SU-DHL-6 (cell line): ENCODE measurements around the gene CRADD.

ENCODE experiments used
- H2AFZ ChIP-seq: fragments of 200-600 bp; sonication (generic); 2 replicates; pipeline ENCODE4 v1.6.1; 2014; ENCODE audit warnings: low read depth, mild to moderate bottlenecking, moderate library complexity, mixed read lengths, antibody characterized with exemption, low read length; ENCODE audit not compliant: severe bottlenecking
- H3F3A ChIP-seq: fragments of 200-600 bp; shearing (Covaris generic); 2 replicates; pipeline ENCODE4 v1.6.0; 2016; ENCODE audit warnings: antibody characterized with exemption, mild to moderate bottlenecking; ENCODE audit not compliant: insufficient read depth
- H3K27ac ChIP-seq: fragments of 200-600 bp; sonication (generic); 2 replicates; pipeline ENCODE4 v1.5.1; 2016; ENCODE audit warnings: low read depth, mild to moderate bottlenecking, low read length, moderate library complexity, mixed read lengths
- H3K27me3 ChIP-seq: fragments of 200-600 bp; sonication (generic), shearing (Covaris generic); 2 replicates; pipeline ENCODE4 v1.6.0; 2014; ENCODE audit warnings: mild to moderate bottlenecking, low read length
- H3K36me3 ChIP-seq: fragments of 200-600 bp; sonication (generic); 2 replicates; pipeline ENCODE4 v1.6.1; 2014; ENCODE audit warnings: mild to moderate bottlenecking, low read length, mixed read lengths
- H3K4me2 ChIP-seq: fragments of 300-600, 200-600 bp; shearing (Covaris generic), sonication (generic); 2 replicates; pipeline ENCODE4 v1.6.0; 2014; ENCODE audit warnings: low read length, low read depth, mild to moderate bottlenecking; ENCODE audit not compliant: poor library complexity, severe bottlenecking
- H3K4me3 ChIP-seq: fragments of 200-600 bp; sonication (generic); 2 replicates; pipeline ENCODE4 v1.5.1; 2014; ENCODE audit warnings: antibody characterized with exemption, low read length, mild to moderate bottlenecking, mixed read lengths; ENCODE audit not compliant: insufficient read depth, poor library complexity, severe bottlenecking
- H3K79me2 ChIP-seq: fragments of 200-600 bp; sonication (generic); 2 replicates; pipeline ENCODE4 v1.6.1; 2014; ENCODE audit warnings: mild to moderate bottlenecking, low read length, moderate library complexity; ENCODE audit not compliant: insufficient read depth
- H3K9ac ChIP-seq: fragments of 200-600 bp; sonication (generic); 2 replicates; pipeline ENCODE4 v1.7.0; 2014; ENCODE audit warnings: mild to moderate bottlenecking, low read length
- H3K9me2 ChIP-seq: fragments of 200-600 bp; sonication (generic); replicated peaks from 2 replicates; pipeline ENCODE4 v1.6.1; 2014; ENCODE audit warnings: low read length; ENCODE audit not compliant: insufficient read depth
- H3K9me3 ChIP-seq: fragments of 200-600 bp; sonication (generic); 2 replicates; pipeline ENCODE4 v1.6.1; 2014; ENCODE audit warnings: low read length, mixed read lengths; ENCODE audit not compliant: insufficient read depth
- H4K20me1 ChIP-seq: fragments of 200-600 bp; sonication (generic); 2 replicates; pipeline ENCODE4 v1.6.1; 2014; ENCODE audit warnings: low read depth, mild to moderate bottlenecking, antibody characterized with exemption, low read length, moderate library complexity, mixed read lengths
- EZH2phosphoT487 ChIP-seq: fragments of 200-600 bp; sonication (generic), shearing (Covaris generic); conservative IDR thresholded peaks from 2 replicates; pipeline ENCODE4 v1.6.1; 2018; ENCODE audit warnings: mild to moderate bottlenecking, antibody characterized with exemption, low read length, moderate library complexity, mixed read lengths
- TF ChIP-seq, protein P1 (sequence below): fragments of 200-600 bp; sonication (generic); IDR thresholded peaks from one replicate; pipeline ENCODE4 v1.5.1; 2017; ENCODE audit warnings: antibody characterized with exemption, mild to moderate bottlenecking, low read length, moderate library complexity; ENCODE audit not compliant: insufficient read depth, poor library complexity, severe bottlenecking

Gene CRADD

DNA sequence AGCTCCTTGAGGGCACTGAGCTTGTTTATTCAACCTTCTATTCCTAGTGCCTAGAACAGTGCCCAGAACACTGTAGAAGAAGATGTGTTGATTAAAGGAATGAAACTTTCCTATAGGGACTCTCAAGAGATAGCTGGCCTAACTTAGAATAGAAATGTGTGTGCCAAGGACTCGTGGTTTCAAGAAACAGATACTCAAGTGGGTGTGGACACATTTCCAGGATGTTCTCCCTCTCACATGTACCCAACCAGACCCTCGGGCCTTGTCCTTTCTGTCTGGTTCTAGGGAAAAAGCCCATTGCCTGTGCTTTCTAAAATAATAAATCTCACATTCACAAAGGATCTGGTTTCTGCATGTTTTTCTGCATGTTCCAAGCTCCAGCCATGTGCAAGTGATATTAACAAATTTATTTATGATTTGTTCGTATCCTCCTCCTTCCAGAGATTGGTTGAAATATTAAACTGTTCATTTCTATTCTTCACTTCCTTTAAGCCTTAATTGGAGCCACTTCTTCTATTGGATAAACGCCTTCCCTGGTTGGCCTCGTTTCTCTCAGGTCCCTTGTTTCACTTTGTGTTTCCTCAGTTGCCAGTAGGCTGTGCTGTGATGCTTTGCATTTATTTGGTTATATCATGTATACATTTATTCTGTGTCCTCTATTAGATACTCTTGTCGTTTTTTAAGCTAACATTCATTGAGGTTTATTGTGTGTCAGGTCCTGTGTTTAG is 89.8 kb downstream of the CRADD start:
- H3K4me2 ChIP-seq = no peak overlapping the region
- no peak for TF ChIP-seq EZH2phosphoT487
- TF ChIP-seq, protein P1, sequence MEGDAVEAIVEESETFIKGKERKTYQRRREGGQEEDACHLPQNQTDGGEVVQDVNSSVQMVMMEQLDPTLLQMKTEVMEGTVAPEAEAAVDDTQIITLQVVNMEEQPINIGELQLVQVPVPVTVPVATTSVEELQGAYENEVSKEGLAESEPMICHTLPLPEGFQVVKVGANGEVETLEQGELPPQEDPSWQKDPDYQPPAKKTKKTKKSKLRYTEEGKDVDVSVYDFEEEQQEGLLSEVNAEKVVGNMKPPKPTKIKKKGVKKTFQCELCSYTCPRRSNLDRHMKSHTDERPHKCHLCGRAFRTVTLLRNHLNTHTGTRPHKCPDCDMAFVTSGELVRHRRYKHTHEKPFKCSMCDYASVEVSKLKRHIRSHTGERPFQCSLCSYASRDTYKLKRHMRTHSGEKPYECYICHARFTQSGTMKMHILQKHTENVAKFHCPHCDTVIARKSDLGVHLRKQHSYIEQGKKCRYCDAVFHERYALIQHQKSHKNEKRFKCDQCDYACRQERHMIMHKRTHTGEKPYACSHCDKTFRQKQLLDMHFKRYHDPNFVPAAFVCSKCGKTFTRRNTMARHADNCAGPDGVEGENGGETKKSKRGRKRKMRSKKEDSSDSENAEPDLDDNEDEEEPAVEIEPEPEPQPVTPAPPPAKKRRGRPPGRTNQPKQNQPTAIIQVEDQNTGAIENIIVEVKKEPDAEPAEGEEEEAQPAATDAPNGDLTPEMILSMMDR = no peak
- H3K4me3 ChIP-seq = no peak overlapping the region
- no peaks in the 10 kb centered on the region for H3K36me3 ChIP-seq
- no peaks in the 10 kb centered on the region for H4K20me1 ChIP-seq
- H3K9me2 ChIP-seq = no peaks in the 10 kb centered on the region
- H3K27me3 ChIP-seq = no peaks in the 10 kb centered on the region
- no peak overlapping the region for H2AFZ ChIP-seq
- H3K9me3 ChIP-seq = no peaks in the 10 kb centered on the region
- no peaks in the 10 kb centered on the region for H3K79me2 ChIP-seq
- H3F3A ChIP-seq = no peaks in the 10 kb centered on the region
- H3K27ac ChIP-seq = no peak overlapping the region
- no peak overlapping the region for H3K9ac ChIP-seq

DNA sequence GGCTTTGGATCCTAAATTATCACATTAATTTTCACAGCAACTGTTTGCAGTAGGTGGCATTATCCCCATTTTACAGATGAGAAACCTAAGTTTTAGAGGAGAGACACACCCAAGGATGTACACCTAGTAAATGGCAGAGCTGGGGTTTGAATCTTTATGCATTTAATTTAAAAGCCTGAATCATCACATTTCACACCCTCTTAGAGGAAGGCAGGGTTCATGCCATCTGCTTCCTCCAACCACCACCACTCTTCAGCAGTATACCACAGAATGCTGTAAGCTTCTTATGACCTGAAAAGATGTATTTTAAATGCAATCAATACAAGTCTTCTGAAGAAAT is 90.3 kb downstream of the CRADD start:
- Histone ChIP-seq H3K9me3 (no peaks in the 10 kb centered on the region), H3F3A (no peaks in the 10 kb centered on the region), H3K4me3 (no peak overlapping the region), H3K9ac (no peak overlapping the region), H3K9me2 (no peaks in the 10 kb centered on the region), H4K20me1 (no peaks in the 10 kb centered on the region), H3K79me2 (no peaks in the 10 kb centered on the region), H3K27me3 (no peaks in the 10 kb centered on the region), H2AFZ (no peak overlapping the region), H3K27ac (no peak overlapping the region), H3K36me3 (no peaks in the 10 kb centered on the region), H3K4me2 (no peak overlapping the region)
- TF ChIP-seq EZH2phosphoT487 = no peak
- TF ChIP-seq, protein P1 = no peak

DNA sequence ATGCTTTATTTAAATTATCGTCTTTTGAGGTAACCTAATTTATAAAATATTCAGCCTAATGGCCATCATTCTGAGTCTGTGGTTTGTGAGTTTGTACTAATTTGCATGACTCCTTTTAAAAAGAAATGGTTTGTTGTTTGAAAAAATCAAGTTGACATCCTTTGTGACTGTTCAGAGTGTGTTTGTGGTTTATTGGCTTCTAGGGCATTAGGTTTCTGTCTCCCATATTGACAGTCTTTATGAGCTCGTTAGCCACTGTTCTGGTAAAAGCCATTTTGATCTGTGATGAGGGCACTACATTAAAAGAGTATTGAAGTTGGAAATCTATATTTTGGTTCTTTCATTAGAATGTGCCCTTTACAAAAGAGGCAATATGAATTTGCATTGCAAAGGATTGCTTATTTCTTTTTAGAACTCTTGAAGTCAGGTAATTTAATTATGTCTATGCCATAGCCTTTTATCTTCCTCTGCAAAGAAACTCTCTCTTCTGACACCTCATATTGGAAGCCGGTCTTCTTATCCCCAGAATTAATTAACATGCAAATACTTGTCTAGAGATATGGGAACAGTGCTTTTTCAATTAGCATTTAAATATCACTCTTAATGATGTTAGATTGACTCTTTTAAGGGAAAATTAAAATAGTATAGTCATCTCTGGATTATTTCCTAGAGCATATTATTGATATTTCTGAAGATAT is 95.0 kb downstream of the CRADD start:
- TF ChIP-seq, protein P1 = no peak
- no peak for TF ChIP-seq EZH2phosphoT487
- no peaks in the 10 kb centered on the region for H3F3A ChIP-seq
- no peaks in the 10 kb centered on the region for H4K20me1 ChIP-seq
- H3K27ac ChIP-seq = no peak overlapping the region
- H2AFZ ChIP-seq = no peak overlapping the region
- no peak overlapping the region for H3K9ac ChIP-seq
- H3K9me2 ChIP-seq = no peaks in the 10 kb centered on the region
- H3K9me3 ChIP-seq = no peaks in the 10 kb centered on the region
- H3K4me3 ChIP-seq = no peak overlapping the region
- H3K79me2 ChIP-seq = no peaks in the 10 kb centered on the region
- no peak overlapping the region for H3K4me2 ChIP-seq
- H3K27me3 ChIP-seq = no peaks in the 10 kb centered on the region
- no peaks in the 10 kb centered on the region for H3K36me3 ChIP-seq
